HepG2 (cell line): ENCODE measurements around the gene ATP1B2. TPM values are rescaled to one million over a fixed set of nuclear protein-coding genes. Genes with fewer than 3 reads are reported as not detected.

ENCODE experiments used
- GABPB1 ChIP-seq: IDR thresholded peaks from 2 replicates; pipeline ENCODE4 v1.6.1; 2016; ENCODE audit warnings: mild to moderate bottlenecking, missing genetic modification reagents, moderate library complexity, missing compliant biosample characterization
- MAFG ChIP-seq: sonication (generic); formaldehyde crosslinking; IDR thresholded peaks from 2 replicates; pipeline ENCODE4 v1.5.1; 2020; ENCODE audit warnings: mild to moderate bottlenecking, missing genetic modification reagents
- POGZ ChIP-seq: sonication (generic); formaldehyde crosslinking; IDR thresholded peaks from 2 replicates; pipeline ENCODE4 v1.4.0; 2020; ENCODE audit warnings: mild to moderate bottlenecking, missing genetic modification reagents
- SMC3 ChIP-seq: IDR thresholded peaks from 2 replicates; pipeline ENCODE4 v1.6.1; 2011; ENCODE audit warnings: low read length, improper control_type of control experiment
- ZIK1 ChIP-seq: sonication (generic); formaldehyde crosslinking; IDR thresholded peaks from 2 replicates; pipeline ENCODE4 v1.5.0; 2020; ENCODE audit warnings: mild to moderate bottlenecking, low read depth, missing genetic modification reagents, borderline replicate concordance
- ZNF552 ChIP-seq: sonication (generic); formaldehyde crosslinking; IDR thresholded peaks from 2 replicates; pipeline ENCODE4 v1.9.0; 2022; ENCODE audit warnings: missing genetic modification reagents, mild to moderate bottlenecking, borderline replicate concordance
- polyA plus RNA-seq, 8 experiments: library from polyadenylated mRNA; depleted of rRNA in 3 of 8; stranded (reverse) in 7 of 8; unstranded in 1 of 8; fragments of >200 nt; fragmentation: Illumina TruSeq in 4 of 8; extraction: Trizol in 4 of 8; gene quantifications; 2 replicates each; pipeline versions ENCODE4 v1.2.1 to v1.2.3, GENCODE V29; 2011 to 2016; ENCODE audit warnings: low read depth in 4 of 8, missing spikeins in 1 of 8, mixed read lengths in 1 of 8; ENCODE audit not compliant: insufficient read depth in 1 of 8
- total RNA-seq, 5 experiments: library from RNA; depleted of rRNA; stranded (reverse); fragments of >200 nt; fragmentation: Illumina TruSeq; extraction: Trizol; gene quantifications; 2 replicates each; pipeline ENCODE4 v1.2.3, GENCODE V29; 2016; ENCODE audit warnings: low read depth in 1 of 5
- TF ChIP-seq, protein P1 (sequence below), 2 experiments: sonication (generic) in 1 of 2; formaldehyde crosslinking in 1 of 2; IDR thresholded peaks; 2 replicates each; pipeline versions ENCODE4 v1.6.1 to v1.9.0; 2014 to 2022; ENCODE audit warnings: antibody characterized with exemption in 1 of 2, borderline replicate concordance in 1 of 2, inconsistent platforms in 1 of 2, low read depth in 1 of 2, missing genetic modification reagents in 1 of 2
- TF ChIP-seq, protein P2 (sequence below): sonication (generic); formaldehyde crosslinking; conservative IDR thresholded peaks from 2 replicates; pipeline ENCODE4 v1.4.0; 2020; ENCODE audit warnings: mild to moderate bottlenecking, missing genetic modification reagents, moderate library complexity
- TF ChIP-seq, protein P3 (sequence below): sonication (generic); formaldehyde crosslinking; IDR thresholded peaks from 2 replicates; pipeline ENCODE4 v1.5.0; 2020; ENCODE audit warnings: missing genetic modification reagents
- TF ChIP-seq, protein P4 (sequence below): IDR thresholded peaks from 2 replicates; pipeline ENCODE4 v1.6.1; 2018; ENCODE audit warnings: missing genetic modification reagents
- TF ChIP-seq, protein P5 (sequence below): IDR thresholded peaks from 2 replicates; pipeline ENCODE4 v1.6.1; 2016; ENCODE audit warnings: missing genetic modification reagents, missing compliant biosample characterization
- TF ChIP-seq, protein P6 (sequence below): sonication (generic); formaldehyde crosslinking; IDR thresholded peaks from 2 replicates; pipeline ENCODE4 v1.4.0; 2020; ENCODE audit warnings: mild to moderate bottlenecking, missing genetic modification reagents

ATP1B2 gene
- total and polyA plus RNA-seq, 2 of the 13 experiments (the other 11 are each of a cell fraction or from before 2014, with no cell fraction given), result not detected

DNA sequence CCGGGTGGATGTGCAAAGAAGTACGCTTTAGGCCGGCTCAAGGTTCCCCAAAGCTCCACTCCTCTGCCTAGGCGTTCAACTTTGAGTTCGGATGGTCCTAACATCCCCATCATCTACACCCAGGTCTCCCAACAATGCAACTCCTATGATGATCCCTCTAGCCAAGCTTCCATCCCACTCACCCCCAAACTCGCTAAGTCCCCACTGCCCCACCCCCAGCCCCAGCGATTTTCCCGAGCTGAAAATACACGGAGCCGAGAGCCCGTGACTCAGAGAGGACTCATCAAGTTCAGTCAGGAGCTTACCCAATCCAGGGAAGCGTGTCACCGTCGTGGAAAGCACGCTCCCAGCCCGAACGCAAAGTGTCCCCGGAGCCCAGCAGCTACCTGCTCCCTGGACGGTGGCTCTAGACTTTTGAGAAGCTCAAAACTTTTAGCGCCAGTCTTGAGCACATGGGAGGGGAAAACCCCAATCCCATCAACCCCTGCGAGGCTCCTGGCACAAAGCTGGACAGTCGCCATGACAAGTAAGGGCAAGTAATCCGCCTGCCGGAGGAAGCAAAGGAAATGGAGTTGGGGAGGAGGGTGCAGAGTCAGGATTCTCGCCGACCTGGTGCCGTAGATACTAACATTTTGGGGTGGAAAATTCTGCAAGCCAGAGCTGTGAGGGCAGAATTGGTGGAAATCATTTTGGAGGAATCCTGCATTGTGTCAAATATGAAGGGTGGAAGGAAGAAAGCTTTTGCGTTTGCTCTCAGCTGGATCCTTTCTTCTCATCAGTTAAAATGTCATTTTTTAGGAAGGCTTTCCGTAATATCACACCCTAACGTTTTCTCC is 36.6 kb downstream of the ATP1B2 start, which contains the start of gene TP53 (continued):
- TF ChIP-seq, protein P1, sequence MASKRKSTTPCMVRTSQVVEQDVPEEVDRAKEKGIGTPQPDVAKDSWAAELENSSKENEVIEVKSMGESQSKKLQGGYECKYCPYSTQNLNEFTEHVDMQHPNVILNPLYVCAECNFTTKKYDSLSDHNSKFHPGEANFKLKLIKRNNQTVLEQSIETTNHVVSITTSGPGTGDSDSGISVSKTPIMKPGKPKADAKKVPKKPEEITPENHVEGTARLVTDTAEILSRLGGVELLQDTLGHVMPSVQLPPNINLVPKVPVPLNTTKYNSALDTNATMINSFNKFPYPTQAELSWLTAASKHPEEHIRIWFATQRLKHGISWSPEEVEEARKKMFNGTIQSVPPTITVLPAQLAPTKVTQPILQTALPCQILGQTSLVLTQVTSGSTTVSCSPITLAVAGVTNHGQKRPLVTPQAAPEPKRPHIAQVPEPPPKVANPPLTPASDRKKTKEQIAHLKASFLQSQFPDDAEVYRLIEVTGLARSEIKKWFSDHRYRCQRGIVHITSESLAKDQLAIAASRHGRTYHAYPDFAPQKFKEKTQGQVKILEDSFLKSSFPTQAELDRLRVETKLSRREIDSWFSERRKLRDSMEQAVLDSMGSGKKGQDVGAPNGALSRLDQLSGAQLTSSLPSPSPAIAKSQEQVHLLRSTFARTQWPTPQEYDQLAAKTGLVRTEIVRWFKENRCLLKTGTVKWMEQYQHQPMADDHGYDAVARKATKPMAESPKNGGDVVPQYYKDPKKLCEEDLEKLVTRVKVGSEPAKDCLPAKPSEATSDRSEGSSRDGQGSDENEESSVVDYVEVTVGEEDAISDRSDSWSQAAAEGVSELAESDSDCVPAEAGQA (IDR thresholded peaks at IDR 0.05; ENCODE audit: low read depth), result peak; percentile 96
- TF ChIP-seq, protein P1 (CRISPR knock-in tag; IDR thresholded peaks at IDR 0.05; ENCODE audit: borderline replicate concordance), result no peak
- TF ChIP-seq GABPB1 (CRISPR knock-in tag), result peak; percentile 72; the same call in 1 of the 2 replicates
- TF ChIP-seq, protein P2, sequence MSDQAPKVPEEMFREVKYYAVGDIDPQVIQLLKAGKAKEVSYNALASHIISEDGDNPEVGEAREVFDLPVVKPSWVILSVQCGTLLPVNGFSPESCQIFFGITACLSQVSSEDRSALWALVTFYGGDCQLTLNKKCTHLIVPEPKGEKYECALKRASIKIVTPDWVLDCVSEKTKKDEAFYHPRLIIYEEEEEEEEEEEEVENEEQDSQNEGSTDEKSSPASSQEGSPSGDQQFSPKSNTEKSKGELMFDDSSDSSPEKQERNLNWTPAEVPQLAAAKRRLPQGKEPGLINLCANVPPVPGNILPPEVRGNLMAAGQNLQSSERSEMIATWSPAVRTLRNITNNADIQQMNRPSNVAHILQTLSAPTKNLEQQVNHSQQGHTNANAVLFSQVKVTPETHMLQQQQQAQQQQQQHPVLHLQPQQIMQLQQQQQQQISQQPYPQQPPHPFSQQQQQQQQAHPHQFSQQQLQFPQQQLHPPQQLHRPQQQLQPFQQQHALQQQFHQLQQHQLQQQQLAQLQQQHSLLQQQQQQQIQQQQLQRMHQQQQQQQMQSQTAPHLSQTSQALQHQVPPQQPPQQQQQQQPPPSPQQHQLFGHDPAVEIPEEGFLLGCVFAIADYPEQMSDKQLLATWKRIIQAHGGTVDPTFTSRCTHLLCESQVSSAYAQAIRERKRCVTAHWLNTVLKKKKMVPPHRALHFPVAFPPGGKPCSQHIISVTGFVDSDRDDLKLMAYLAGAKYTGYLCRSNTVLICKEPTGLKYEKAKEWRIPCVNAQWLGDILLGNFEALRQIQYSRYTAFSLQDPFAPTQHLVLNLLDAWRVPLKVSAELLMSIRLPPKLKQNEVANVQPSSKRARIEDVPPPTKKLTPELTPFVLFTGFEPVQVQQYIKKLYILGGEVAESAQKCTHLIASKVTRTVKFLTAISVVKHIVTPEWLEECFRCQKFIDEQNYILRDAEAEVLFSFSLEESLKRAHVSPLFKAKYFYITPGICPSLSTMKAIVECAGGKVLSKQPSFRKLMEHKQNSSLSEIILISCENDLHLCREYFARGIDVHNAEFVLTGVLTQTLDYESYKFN (CRISPR knock-in tag), result no peak
- TF ChIP-seq, protein P3, sequence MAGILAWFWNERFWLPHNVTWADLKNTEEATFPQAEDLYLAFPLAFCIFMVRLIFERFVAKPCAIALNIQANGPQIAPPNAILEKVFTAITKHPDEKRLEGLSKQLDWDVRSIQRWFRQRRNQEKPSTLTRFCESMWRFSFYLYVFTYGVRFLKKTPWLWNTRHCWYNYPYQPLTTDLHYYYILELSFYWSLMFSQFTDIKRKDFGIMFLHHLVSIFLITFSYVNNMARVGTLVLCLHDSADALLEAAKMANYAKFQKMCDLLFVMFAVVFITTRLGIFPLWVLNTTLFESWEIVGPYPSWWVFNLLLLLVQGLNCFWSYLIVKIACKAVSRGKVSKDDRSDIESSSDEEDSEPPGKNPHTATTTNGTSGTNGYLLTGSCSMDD (CRISPR knock-in tag), result no peak
- TF ChIP-seq ZIK1 (CRISPR knock-in tag), result no peak
- TF ChIP-seq ZNF552 (CRISPR knock-in tag), result no peak
- TF ChIP-seq, protein P4, sequence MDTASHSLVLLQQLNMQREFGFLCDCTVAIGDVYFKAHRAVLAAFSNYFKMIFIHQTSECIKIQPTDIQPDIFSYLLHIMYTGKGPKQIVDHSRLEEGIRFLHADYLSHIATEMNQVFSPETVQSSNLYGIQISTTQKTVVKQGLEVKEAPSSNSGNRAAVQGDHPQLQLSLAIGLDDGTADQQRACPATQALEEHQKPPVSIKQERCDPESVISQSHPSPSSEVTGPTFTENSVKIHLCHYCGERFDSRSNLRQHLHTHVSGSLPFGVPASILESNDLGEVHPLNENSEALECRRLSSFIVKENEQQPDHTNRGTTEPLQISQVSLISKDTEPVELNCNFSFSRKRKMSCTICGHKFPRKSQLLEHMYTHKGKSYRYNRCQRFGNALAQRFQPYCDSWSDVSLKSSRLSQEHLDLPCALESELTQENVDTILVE (CRISPR knock-in tag), result no peak
- no peak for TF ChIP-seq POGZ (CRISPR knock-in tag)
- TF ChIP-seq, protein P5, sequence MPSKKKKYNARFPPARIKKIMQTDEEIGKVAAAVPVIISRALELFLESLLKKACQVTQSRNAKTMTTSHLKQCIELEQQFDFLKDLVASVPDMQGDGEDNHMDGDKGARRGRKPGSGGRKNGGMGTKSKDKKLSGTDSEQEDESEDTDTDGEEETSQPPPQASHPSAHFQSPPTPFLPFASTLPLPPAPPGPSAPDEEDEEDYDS (CRISPR knock-in tag), result peak; percentile 84
- no peak for TF ChIP-seq MAFG (CRISPR knock-in tag)
- TF ChIP-seq SMC3, result no peak
- TF ChIP-seq, protein P6, sequence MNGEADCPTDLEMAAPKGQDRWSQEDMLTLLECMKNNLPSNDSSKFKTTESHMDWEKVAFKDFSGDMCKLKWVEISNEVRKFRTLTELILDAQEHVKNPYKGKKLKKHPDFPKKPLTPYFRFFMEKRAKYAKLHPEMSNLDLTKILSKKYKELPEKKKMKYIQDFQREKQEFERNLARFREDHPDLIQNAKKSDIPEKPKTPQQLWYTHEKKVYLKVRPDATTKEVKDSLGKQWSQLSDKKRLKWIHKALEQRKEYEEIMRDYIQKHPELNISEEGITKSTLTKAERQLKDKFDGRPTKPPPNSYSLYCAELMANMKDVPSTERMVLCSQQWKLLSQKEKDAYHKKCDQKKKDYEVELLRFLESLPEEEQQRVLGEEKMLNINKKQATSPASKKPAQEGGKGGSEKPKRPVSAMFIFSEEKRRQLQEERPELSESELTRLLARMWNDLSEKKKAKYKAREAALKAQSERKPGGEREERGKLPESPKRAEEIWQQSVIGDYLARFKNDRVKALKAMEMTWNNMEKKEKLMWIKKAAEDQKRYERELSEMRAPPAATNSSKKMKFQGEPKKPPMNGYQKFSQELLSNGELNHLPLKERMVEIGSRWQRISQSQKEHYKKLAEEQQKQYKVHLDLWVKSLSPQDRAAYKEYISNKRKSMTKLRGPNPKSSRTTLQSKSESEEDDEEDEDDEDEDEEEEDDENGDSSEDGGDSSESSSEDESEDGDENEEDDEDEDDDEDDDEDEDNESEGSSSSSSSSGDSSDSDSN (CRISPR knock-in tag), result peak; percentile 49
